NCI-H1436 treated with DMSO at 0.1 percent for 48 hours (cell line): ENCODE data around the gene CCDC78.

Experiments used
- DNase-seq: peaks from one replicate; lab custom pipeline; 2025; lab: John Stamatoyannopoulos, UW

Gene CCDC78

DNA sequence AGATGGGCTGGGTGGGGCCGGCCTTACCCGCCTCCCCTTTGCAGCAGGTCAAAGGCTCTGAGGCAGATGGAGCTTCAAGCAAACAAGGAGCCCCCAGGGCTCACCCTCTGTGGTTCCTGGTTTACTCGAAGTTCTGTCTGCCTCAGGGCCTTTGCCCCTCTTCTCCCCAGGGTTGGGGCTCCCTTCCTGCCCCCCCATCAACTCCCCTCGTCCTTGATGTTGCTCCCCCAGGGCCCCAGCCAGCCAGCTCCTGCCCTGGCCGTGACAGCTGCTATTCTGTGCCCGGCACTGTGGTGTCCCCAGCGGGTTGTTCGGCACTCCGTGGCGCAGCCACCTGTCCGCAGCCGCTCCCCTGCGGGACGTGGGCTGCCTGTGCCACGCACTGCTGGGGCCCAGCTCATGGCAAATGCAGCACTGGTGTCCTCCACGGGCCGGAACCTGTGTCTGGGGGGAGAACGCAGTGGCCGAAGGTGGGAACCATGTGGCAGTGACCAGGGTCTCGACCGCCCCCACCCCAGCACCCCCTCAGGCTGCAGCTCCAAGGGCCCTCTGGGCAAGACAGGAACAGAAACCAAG is 15.7 kb downstream of the CCDC78 start:
- no peak for DNase-seq

- DNase-seq, result peak; percentile 74
Measured at GRCh38 chr16:709566-710499, 16.4 kb downstream of the CCDC78 start.

DNA sequence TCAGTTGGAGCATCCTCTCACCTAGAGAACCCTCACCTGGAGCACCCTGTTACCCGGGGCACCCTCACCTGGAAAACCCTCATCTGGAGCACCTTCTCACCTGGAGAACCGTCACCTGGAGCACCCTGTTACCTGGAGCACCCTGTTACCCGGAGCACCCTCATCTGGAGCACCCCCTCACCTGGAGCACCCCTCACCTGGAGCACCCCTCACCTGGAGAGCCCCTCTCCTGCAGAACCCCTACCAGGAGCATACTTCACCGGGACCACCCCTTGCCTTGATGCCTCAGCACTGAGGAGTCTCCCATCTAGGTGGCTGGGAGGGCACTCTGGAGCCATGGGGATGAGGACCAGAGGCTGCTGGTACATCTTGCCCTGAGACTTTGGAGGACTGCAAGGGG is 17.3 kb downstream of the CCDC78 start:
- no peak for DNase-seq

GRCh38 chr16:708019-708418 is 18.2 kb downstream of the CCDC78 start:
- no peak for DNase-seq

DNA sequence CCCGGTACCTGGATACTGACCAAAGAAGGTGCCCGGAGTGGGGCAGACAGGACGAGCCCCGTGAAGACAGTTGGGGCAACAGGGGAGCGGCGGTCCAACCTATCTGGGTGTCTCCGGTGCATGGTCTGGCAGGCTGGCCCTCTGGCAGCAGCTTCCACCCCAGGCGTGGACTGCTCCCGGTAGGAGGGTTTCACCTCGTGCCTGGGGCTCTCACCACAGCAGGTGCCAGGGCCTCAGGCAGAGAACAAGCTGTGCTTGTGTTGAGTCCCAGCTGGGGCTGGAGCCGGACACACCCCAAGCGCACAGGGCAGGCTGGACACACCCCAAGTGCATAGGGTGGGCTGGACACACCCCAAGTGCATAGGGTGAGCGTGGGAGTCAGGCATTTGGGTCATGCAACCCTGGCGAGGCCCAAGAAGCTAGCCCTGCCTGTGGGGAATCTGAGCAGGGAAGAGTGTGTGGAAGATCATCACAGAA is 19.1 kb downstream of the CCDC78 start:
- DNase-seq, result no peak

GRCh38 chr16:706189-707061 is 19.8 kb downstream of the CCDC78 start:
- no peak for DNase-seq

- no peak for DNase-seq
Measured at GRCh38 chr16:705431-706188, 20.6 kb downstream of the CCDC78 start, which contains the start of gene FBXL16. Gene FBXL16 (minus strand): TSS chr16:705801. CDS start chr16:697405, 8,396 bp downstream.

GRCh38 chr16:704552-705380 is 21.5 kb downstream of the CCDC78 start:
- DNase-seq, result no peak

GRCh38 chr16:704047-704446 is 22.2 kb downstream of the CCDC78 start:
- no peak for DNase-seq

DNA sequence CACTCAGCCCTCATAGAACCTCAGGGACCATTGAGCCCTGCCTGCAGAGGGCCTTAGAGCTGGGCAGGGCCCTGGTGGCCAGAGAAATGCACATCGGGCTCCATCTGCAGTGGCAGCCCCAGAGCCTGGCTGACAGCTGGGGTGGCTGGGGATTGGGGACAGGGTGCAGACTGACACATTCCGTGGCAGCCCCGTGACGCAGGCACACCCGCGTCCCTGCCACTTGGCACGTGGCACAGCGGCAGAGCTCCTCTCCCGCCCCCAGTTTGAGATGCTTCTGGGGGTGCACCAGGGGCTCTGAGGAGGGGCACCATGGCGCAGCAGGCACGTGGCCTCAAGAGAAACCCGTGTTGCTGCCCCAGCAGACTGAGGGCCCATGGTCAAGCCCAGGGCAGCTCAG is 22.8 kb downstream of the CCDC78 start:
- DNase-seq, result no peak

DNA sequence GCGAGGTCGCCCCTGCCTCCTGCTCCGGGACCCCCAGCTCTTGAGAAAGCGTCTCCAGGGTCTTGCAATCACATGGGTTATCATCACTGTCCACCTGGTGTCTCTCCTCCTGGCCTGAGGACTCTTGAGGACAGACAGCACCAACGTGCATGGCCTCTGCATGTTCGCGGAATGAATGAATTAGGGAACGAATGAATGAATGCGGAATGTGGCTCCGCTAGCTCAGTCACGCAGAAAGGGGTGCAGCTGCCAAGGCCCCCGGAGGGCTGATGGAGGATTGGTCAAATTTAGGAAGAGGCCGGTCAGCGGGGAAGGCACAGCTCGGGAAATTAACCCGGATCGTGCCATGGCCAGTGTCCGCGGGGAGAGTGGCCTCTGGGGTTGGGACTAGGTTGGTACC is 23.9 kb downstream of the CCDC78 start:
- DNase-seq, result no peak

DNA sequence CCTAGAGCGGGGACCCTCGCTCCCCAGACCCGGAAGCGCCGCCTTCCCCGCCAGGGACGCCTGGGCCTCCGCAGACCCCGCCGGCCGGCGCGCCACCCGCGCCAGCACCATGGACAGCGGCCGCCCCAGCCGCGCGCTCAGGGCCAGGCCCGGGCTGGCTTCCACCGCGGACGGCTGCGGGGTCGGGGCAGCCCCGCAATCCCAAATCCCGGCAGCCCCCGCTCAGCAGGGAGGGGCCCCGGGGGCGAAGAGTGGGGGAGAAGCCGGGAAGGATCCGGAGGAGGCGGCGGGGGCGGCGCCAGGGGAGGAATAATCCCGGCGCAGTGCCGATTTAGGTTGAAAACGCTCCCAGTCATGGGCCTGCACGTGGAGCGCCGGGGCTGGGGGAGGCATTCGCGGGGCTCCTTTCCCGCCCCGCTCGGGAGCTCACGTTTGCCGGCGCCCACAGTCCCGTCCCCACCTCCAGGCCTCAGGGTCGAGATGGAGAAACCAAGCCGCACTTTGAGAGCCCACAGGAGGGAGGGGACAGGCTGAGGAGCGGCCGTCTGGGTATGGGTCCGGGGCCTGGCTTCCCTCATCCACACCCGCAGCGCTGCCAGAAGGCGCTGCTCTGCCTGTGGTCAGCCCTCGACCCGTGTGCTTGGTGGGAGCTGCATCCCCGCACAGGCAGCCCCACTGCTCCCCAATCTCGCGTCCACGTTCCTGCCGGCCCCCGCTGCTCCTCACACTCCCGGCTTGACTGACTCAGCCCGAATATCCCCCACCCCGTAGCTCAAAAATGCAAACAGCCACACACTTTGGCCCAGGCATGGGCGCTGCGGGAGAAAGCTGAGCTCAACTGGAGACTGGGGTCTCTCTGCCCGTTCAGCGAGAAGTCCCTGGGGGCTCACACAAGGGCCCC is 25.3 kb downstream of the CCDC78 start:
- no peak for DNase-seq

DNA sequence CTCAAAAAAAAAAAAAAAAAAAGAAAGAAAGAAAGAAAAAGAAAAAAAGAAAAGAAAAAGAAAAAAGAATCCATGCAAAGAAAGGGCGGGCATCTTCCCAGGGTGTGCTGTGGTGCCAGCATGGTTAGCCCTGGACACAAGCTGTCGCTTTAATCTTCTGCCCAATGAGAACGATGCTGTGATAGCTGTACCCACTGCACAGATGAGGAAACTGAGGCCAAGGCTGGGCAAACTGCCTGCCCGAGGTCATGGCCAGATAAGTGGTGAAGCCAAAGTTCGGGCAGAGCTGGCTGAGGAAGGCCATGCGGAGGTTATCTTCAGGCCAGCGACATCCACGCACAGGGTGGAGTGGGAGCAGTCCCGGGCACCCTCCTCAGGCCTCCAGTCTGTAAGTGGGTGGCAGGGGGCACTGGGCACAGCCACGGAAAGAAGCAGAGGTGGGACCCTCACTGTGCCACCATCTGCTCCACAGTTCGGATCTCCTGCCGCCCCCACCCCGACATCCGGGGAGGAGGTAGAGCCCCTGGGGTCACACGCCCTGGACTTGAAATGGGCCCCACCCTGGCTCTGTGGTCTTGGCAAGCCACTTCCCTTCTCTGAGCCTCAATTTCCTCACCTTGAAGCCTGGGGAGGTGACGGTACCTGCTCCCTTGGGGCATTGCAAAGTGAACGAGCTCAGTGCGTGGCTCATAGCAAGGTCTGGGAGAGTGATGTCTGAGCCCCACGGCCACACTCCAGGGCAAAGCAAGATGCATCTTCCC is 27.2 kb downstream of the CCDC78 start:
- no peak for DNase-seq

GRCh38 chr16:695355-696089 is 30.7 kb downstream of the CCDC78 start:
- DNase-seq, result no peak

DNA sequence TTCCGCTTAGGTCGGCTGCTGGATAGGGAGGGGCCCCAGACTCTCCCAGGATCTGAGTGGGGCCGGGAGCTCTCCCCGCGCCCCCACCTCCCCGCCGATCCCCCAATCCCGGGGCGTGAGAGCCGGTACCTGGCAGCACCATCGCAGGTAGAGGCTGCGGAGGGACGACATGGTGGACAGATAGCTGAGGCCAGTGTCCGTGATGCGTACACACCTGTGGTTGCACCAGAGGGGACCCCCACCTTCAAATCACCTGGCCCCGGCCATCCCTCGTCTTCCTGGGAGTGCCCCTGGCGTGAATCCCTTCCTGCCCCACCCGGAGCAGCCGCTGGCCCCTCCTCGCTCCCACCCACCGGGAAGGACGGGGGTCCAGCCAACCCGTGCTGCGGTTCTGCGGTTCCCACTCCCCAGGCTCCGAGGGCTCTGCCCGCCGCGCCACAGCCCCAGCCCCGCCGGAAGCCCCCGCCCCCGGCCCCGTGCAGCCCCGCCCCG is 31.3 kb downstream of the CCDC78 start:
- DNase-seq, result no peak

- DNase-seq, result no peak
Measured at GRCh38 chr16:694187-694862, 31.9 kb downstream of the CCDC78 start.

GRCh38 chr16:693766-694165 is 32.5 kb downstream of the CCDC78 start:
- no peak for DNase-seq
